Measurements from ENCODE around the gene BAZ1A.

The BAZ1A gene

DNA sequence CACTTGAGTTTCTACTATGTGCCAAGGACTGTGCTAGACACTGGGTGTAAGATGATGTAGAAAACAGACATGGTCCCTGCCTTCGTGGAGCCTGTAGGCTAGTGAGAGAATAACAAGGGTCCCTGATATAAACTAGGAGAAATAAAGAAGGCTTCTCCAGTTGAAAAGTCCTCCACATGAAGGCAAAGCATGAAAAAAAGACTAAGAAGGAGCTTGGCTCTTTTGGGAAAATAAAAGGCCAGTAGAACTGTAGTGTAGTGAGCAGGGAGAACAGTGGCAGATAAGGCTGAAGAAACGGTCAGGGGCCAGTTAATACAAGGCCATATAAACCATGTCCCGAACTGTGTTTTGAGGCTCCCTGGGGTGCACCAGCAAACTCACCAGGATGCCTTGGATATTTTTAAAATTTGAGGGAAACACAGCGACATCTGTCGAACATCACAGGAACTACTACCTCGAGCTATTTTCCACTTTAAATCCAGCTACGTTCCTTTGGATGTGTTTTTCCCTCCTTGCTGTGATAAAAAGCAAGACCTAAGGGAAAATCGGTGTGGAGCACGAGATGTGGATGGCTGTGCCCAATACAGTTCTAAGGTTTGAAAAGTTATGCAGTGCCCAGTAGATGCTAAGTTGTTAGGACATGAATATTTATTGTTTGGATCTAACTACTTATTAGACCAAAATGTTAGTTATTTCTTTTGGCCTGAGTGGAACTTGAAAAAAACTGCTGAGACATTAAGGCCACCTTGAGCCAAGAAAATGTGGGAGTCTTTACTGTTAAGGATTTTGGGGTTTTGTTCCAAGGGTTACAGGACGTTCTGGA is 152.2 kb downstream of the BAZ1A start:
- peak; percentile 59 for DNase-seq (ENCODE audit: low read depth)

- DNase-seq (ENCODE audit: low read depth): no peak
Measured at GRCh38 chr14:34721129-34721528, 154.0 kb downstream of the BAZ1A start.

- DNase-seq (ENCODE audit: low read depth): peak; percentile 47
Measured at GRCh38 chr14:34718750-34719304, 156.3 kb downstream of the BAZ1A start.

GRCh38 chr14:34715127-34715863 is 159.9 kb downstream of the BAZ1A start:
- DNase-seq (ENCODE audit: low read depth): no peak

DNA sequence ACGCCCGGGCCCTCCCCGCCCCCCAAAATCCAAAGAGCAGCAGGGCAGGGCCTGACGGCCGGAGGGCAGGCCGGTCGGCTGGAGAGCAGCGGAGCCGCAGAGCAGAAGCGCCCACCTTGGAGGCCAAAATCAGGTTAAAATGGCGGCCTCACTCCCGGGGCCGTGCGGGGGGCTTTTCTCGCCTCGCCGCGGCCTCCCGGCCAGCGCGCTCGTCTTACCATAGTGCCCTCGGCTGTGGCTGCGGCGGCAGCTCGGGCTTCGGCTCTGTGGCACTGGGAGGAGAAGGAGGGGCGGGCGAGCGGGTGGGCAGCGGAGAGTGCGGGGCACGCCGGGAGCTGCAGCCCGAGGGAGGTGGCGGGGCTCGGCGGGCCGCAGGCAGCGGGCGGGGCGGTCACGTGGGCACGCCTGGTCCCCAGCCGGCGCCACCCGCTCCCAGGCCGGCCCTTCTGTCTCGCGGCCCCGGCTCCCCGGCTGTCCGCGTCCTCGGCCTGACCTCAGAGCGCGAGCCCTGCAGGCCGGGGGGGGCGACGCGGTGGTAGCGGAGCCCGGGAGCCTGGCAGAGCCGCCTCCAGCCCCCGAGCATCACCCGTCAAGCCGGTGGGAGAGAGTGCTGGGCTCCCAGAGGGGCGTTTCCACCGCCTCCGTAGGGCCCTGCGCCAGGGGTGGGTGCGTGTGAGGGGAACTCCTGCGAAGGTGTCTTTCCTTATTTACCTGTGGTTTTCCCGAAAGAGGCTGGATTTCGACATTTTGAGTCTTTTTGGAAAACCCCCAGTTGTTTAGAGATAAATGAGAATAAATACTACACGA is 160.6 kb downstream of the BAZ1A start, which contains the start of gene CFL2:
Gene CFL2, minus strand, starts transcription at position 274 of the 807 bp plus-strand sequence. Its CDS starts 53 bp downstream, at position 221.
- DNase-seq (ENCODE audit: low read depth): no peak

- peak; percentile 44 for DNase-seq (ENCODE audit: low read depth)
Measured at GRCh38 chr14:34713681-34714319, 161.4 kb downstream of the BAZ1A start.

- DNase-seq (ENCODE audit: low read depth): no peak
Measured at GRCh38 chr14:34713122-34713680, 162.0 kb downstream of the BAZ1A start.

DNA sequence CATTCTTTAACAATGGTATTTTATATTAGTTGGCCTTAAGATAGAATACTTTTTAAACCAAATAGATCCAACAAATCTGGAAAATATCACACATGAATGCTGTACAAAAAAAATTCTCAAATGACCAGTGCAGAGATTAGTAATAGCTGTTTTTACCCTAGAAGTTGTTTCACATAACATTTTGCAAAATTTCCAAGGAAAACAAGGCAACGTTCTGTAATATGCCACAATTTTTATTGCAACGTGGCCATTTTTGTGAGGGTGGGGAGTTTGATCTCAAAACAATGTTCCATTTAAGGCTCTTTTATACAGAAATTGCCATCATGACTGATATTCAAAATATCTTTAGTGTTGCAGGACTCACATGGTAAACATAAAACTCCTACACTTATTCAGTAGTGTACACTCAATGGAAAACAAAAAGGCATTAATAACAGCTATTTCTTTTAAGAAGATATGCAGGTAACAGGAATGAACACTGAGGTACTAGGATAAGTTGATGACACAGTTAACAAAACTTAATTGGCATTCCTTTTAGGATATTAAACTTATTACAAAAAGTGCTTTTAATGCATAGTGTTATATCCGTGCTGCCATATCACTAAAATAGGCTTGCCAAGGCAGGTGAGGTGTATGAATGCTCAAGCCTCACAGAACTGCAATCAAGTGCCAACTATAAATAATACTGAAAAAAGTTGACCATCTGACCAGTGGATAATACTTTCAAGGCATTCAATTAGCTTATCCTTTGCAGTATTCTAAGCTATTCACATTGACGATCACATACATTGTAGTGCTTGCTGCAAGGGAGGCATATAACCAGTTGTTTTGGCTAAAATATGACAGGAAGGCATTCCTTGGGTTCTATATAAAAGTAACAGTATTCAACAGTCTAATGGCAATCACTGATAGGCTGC is 163.1 kb downstream of the BAZ1A start:
- no peak for DNase-seq (ENCODE audit: low read depth)

DNA sequence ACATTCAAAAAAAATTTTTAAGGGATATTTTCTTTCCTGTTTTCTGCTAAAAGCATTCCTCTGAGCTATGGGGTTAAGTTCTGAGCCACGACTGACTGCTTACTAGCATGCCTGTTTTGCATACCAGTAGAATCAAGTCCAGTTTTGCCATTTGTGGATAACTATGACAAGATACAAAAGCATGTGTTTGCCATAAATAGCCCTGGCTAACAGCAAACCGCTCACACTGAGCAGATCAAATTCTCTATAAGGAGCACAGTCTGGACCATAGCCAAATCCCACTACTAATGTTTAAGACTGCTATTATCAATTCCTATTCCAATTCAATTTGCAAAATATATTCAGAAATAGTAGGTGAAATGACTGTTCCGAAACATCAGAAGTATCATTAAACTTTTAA is 164.0 kb downstream of the BAZ1A start:
- peak; percentile 89 for DNase-seq (ENCODE audit: low read depth)

- DNase-seq (ENCODE audit: low read depth): no peak
Measured at GRCh38 chr14:34710744-34711143, 164.4 kb downstream of the BAZ1A start.

DNA sequence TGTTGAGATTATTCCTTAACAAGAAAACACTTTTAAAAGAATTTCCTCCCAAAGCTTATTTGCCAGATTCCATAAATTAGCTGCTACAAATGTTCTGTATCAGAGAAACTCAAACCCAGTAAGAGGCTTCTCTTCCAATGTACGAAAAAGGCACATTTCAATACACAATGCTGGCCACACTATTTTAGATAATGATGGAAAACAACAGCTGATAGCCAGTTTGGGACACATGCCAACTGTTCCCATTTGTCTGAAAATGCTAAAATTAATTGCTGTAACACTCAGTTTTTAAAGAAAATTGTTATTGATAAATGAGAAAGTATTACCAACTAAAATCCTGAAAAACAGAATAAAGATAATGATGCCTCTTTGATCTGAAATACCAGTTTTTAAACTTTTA is 165.2 kb downstream of the BAZ1A start:
- DNase-seq (ENCODE audit: low read depth): no peak

DNA sequence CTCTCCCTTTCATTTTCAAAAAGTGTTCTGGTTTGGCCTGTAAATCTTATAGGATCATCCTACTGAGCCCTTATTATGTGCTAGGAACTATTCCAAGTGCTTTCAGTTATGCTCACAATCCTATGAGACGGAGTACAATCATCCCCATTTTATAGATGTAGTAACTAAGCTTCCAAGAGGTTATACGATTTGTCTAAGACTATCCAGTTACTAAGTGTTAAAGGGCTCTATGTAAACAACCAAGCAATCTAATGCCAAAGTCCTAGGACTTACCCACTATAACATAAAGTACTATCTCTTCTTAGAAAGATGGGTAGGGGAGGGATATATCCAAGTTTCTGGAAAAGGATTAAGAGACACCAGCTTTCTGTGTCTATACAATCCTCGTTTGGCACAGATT is 167.4 kb downstream of the BAZ1A start:
- no peak for DNase-seq (ENCODE audit: low read depth)
